ENCODE measurements around the gene PCGF5. TPM values are rescaled to one million over a fixed set of nuclear protein-coding genes. Genes with fewer than 3 reads are reported as not detected.

The PCGF5 gene
- total RNA-seq, 1 experiment from 2014 or later, result 25.8 TPM

DNA sequence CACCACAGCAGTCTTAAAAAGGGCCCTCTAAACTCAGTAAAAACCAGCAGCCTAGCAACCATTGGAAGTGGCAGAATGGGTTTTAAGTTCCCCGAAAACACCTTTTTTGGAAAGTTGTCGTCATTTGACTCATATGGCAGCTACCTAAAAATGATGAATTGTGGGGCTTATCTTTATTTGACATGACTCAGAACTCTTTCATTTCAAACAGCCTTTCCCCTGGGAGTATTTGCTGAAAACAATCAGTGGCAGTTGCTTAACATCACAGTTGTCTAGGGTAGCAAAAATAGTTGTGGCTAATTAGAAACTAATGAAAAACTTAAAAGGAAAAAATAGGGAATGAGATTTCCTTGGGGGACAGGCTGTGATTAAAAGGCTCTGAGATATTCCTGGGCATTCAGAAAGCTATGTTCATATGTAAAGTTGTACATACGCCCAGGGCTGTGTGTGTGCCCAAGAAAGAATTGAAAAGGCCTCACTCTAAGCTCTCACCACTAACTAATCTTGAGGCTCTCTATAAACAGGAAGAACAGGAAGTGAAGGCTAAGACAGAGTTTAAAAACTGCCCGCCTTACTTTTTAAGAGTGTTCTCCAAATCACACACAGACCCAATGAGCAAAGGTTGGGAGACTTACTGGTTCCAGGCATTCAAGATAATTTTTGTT is 108.0 kb downstream of the PCGF5 start:
- intact Hi-C loops (cut with micrococcal nuclease), result no loop called here
- H3K9me3 Mint-ChIP-seq (ENCODE audit: unreplicated experiment), result no peaks in the 10 kb centered on the region
- H3K36me3 Mint-ChIP-seq (ENCODE audit: insufficient read depth, unreplicated experiment), result no peaks in the 10 kb centered on the region
- ChIA-PET POLR2A (no interaction called here), CTCF (interaction anchor here (0.6 kb wide), 1 partner anchor 594 kb away, joined by 3 read pairs; no protein-coding TSS in a partner anchor)
- H3K27ac Mint-ChIP-seq (ENCODE audit: low read depth, unreplicated experiment), result no peak overlapping the region
- H3K4me1 Mint-ChIP-seq (ENCODE audit: insufficient read depth, unreplicated experiment), result no peaks in the 10 kb centered on the region
- TF ChIP-seq, protein P1, sequence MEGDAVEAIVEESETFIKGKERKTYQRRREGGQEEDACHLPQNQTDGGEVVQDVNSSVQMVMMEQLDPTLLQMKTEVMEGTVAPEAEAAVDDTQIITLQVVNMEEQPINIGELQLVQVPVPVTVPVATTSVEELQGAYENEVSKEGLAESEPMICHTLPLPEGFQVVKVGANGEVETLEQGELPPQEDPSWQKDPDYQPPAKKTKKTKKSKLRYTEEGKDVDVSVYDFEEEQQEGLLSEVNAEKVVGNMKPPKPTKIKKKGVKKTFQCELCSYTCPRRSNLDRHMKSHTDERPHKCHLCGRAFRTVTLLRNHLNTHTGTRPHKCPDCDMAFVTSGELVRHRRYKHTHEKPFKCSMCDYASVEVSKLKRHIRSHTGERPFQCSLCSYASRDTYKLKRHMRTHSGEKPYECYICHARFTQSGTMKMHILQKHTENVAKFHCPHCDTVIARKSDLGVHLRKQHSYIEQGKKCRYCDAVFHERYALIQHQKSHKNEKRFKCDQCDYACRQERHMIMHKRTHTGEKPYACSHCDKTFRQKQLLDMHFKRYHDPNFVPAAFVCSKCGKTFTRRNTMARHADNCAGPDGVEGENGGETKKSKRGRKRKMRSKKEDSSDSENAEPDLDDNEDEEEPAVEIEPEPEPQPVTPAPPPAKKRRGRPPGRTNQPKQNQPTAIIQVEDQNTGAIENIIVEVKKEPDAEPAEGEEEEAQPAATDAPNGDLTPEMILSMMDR (IDR thresholded peaks at IDR 0.05; ENCODE audit: unreplicated experiment), result no peak
- no peak for DNase-seq (ENCODE audit: unreplicated experiment)
- H3K4me3 Mint-ChIP-seq (ENCODE audit: unreplicated experiment), result no peak overlapping the region
- H3K27me3 Mint-ChIP-seq (ENCODE audit: insufficient read depth, unreplicated experiment), result no peaks in the 10 kb centered on the region
- BruUV-seq (replicated peaks), result no TSS peak

Other genes with a start within 250 kb of the PCGF5 start
- gene HECTD2, start 189.7 kb downstream of the PCGF5 start, total RNA-seq (2022), result 5.9 and 8.2 TPM in 2 replicates